GM19452 (cell line): Measurements from ENCODE around the gene RFX7.
A peak's percentile ranks its signal among the peaks of the same experiment; 100 is the strongest.

Source experiments
- ATAC-seq: cut with Tn5 transposase; IDR thresholded peaks from one replicate; pipeline ENCODE4 v1.9.1; 2021; ENCODE audit not compliant: unreplicated experiment

The RFX7 gene

DNA sequence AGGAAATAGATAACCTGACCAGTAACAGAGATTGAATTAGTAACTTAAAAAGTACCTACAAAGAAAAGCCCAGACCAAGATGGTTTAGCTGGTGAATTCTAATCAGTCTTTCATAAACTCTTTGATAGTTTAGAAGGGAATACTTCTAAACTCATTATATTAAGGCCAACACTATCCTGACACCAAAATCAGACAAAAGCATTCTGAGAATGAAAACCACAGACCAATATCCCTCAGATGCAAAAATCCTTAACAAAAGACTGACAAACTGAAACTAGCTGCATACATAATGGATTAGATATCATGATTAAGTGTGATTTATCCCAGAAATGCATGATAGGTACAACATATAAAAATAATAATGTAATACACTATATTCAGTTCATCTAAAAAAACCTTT, 115.6 kb downstream of the RFX7 start:
- ATAC-seq = no peak

DNA sequence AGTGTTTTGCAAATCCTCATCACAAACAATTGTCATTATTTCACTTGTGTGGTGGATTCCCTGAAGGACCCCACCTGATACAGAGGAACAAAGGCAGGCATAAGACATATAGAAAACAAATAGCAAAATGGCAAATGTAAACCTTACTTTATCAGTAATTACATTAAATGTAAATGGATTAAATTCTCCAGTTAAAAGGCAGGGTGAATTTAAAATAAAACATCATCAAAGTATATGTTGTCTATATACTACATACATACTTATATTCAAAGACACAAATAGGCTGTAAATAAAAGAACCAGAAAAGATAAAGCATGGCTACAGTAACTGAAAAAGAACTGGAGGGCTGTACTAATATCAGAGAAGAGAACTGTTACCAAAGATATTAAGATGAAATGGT, 117.3 kb downstream of the RFX7 start:
- no peak for ATAC-seq

- no peak for ATAC-seq
Observed at GRCh38 chr15:56124391-56124790, 119.3 kb downstream of the RFX7 start.

DNA sequence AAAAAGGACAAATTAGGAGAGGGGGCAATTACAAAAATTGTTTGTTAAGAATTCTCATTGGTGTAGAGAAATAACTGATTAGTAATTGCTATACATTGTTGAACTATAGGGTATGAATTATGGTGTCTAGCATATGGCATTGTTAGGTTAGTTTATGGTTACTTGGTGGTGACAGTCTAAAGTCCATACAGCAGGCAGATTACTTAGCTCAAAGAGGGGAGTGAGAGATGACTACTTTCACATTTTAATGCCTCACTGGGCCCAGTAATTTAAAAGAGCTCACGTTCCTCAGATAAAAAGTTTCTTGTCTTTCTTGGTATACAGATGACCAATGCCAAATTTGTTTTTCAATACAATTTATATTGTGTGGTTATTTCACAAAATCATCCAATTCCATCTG, 137.8 kb downstream of the RFX7 start:
- ATAC-seq = no peak

DNA sequence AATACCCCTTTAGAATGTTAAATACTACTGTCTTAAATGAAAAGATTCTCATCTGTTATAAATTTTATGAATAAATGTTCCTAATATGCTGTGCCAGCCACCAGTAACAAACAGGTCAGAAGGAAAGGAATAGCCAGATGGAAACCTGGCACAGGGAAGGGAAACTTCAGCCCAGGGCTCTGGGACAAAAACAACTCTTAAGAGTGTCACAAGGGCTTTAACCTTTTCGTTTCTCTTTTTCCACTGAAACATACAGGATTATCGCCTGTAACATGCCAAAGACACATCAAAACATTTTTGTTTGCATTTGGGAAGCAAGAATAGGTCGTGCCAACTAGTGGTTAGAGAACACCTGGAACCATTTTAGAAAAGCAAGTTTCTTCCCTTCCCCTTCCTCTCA, 141.2 kb downstream of the RFX7 start:
- no peak for ATAC-seq

DNA sequence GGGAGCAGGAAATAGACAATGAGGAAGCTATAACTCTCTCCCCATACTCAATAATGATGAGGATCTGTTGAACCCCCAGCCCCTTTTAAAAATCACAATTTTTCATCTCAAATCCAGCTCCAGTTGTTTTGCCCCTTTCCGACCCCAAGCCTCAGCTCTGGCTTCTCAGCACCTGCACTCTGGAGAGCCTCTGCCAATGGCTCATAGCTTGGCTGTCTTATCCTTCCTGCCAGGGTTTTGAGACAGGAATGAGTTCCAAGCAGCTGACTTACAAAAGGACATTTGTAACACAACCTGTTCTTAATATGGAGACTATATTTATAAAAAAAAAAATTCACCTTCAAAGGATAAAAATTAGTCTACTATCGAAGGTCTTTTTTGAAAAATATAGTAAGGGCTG, 144.4 kb downstream of the RFX7 start:
- ATAC-seq = no peak

DNA sequence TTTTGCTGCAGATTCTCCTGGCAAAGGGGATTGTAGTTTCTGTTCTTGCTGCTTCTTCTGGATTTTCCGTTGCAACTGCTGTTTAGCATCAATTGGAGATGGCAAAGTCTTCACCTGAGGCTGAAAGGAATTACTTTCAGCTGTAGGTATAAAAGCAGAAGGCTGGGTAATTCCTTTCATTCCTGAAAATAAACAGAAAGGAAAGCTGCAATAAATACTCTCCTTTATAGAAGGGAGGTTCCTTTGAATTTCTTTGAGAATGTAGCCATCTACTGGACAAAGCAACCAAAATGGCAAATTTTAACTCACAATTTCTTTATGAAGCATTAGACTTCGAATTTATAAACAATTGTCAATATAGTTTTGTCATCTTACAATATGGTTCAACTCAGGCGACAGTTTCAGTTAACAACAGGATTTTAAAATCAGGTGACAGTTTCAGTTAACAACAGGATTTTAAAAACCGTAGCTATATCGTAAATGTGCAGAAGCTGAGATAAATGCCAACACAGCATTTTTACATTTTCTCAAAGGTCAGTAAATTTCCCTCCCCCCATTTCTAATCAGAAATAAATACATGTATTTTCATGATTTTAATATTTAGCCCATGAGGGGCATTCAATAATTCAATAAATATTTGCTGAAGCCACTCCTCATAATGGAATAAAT, 145.3 kb downstream of the RFX7 start:
- no peak for ATAC-seq

GRCh38 chr15:56095406-56095805, 148.3 kb downstream of the RFX7 start:
- ATAC-seq = no peak

DNA sequence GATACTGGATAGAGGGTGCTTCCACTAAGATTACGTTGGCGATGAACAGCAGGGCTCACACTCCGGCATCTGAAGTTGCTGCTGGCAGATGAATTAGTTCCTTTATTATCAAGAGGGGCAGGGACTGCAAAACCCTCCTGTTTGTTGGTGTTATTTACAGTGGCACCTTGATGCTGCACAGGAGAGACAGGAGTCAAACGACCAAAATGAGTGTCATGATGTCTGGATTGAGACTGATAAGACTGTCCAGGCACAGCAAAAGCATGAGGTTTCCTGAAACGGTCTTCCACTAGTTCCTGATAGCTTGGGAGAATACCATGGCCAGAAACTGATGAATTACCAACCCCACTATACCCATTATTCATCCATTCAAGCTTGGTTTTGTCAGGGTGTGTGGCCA, 149.5 kb downstream of the RFX7 start:
- ATAC-seq = no peak

GRCh38 chr15:56088389-56088788, 155.3 kb downstream of the RFX7 start:
- no peak for ATAC-seq

DNA sequence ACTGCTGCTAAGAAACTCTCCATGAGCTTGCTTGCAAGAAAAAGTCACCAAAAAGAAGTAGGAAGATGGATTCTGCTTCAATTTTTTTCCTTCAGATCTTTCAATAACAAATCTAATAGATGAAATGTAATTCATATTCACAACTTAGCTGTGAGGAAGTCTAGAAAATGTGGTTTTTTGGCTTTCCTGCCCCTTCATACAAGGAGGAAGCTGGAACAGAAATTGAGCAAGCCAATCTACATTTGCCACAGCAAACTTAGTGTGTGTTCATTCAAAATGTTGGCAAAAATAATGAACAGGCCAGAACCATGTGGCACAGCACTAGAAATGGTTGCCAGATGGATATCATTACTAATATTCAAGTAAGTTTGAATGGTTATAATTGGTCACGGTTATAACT, 157.1 kb downstream of the RFX7 start:
- ATAC-seq = no peak

GRCh38 chr15:56082263-56082761, 161.4 kb downstream of the RFX7 start:
- ATAC-seq = no peak

GRCh38 chr15:56077081-56077480, 166.6 kb downstream of the RFX7 start:
- ATAC-seq = no peak

- no peak for ATAC-seq
Observed at GRCh38 chr15:56076640-56077039, 167.0 kb downstream of the RFX7 start.

DNA sequence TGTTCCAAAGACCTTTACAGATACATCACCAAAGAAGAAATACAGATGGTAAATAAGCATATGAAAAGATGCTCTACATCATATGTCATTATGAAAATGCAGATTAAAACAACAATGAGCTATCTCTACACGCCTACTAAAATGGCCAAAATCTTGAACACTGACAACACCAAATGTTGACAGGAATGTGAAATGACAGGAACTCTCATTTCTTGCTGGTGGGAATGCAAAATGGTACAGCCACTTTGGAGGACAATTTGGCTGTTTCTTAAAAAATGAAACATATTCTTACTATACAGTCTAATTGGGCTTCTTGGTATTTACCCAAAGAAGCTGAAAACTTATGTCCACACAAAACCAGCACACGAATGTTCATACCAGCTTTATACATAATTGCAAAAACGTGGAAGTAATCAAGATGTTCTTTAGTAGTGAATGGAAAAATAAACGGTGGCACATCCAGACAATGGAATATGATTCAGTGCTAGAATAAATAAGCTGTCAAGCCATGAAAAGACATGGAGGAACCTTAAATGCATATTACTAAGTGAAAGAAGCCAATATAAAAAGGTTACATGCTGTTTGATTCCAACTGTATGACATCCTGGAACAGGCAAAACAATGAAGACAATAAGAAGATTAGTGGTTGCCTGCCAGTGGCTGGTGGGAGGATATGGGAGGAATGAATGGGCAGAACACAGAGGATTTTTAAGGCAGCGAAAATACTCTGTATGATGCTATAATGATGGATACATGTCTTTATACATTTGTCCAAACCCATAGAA, 169.0 kb downstream of the RFX7 start:
- no peak for ATAC-seq

DNA sequence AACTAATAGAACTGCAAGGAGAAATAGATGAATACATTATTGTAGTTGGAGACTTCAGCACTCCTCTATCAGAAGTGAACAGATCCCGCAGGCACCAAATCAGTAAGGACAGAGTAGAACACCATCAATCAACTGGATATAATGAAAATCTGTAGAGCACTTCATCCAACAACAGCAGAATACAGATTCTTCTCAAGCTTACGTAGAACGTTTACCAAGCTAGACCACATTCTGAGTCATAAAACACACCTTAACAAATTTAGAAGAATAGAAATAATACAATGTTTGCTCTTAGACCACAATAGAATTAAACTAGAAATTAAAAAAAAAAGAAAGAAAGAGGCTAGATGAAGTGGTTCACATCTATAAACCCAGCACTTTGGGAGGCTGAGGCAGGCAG, 179.5 kb downstream of the RFX7 start:
- ATAC-seq = no peak

DNA sequence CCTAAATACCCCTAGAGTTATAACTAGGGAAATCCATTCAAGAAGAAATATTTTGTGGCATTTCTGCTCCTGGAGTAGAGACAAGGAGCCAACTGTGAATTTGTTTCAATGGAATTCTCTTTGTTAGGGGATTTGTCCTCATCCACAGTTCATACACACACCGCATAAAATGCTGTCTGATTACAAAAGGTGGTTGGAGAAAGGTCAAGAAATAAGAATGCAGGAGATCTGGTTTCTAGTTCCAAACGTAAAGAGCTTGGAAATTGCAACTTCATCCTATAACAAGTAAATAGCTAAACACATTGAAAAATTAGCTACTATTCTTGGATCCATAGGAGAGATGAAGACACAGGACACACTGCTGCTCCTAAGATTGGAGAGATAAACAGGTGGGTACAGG, 184.0 kb downstream of the RFX7 start:
- no peak for ATAC-seq

DNA sequence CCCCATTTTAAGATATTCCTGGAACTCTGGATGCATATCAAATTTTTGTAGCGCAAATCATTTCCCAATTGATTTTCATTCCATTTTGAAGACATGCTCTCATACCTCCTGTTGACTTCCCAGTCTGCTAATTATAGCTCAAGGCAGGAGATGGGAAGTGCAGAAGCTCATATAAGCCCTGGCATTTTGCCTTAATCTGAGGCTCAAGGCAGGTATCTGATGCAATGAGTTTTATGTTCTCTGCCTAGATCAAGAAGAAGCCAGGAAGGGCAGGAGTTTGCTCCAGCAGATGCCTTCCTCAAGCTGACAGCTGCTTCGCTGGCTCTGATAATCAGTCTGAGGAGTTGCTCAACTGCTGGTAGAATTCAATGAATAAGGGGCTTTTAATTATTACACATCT, 184.7 kb downstream of the RFX7 start:
- ATAC-seq = no peak

DNA sequence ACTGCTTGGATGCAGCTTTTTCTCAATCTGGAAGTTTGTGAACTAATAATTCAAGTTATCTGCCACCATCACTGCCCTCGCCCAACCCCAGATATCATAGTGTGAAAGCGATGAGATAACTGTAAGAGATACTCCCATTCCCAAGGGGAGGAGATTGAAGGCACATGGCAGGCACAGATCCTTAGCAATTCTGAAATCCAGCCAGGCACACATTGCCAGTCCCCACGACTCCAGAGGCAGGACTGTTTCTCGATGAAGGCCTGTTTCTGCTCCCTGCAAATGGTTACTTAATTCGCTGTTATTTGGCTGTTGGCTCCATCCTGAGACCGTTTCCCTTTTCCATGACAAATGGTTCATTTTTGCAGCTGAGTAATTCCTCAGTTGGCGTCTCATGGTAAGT, 187.1 kb downstream of the RFX7 start:
- ATAC-seq = no peak

DNA sequence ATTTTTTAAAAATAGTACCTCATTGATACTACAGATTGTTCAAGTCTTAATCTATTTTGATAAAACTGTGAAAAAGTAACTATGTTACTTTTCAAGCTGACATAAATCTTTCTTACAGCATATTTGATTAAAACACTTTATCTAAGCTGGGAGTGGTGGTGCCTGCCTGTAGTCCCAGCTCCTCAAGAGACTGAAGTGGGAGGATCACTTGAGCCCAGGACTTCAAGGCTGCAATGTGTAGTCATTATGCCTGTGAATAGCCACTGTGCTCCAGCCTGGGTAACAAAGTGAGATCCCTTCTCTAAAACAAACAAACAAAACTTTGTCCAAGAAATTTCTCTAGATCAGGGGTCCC, 190.7 kb downstream of the RFX7 start:
- ATAC-seq = no peak

GRCh38 chr15:56052395-56053045, 191.2 kb downstream of the RFX7 start:
- peak; percentile 69 for ATAC-seq

DNA sequence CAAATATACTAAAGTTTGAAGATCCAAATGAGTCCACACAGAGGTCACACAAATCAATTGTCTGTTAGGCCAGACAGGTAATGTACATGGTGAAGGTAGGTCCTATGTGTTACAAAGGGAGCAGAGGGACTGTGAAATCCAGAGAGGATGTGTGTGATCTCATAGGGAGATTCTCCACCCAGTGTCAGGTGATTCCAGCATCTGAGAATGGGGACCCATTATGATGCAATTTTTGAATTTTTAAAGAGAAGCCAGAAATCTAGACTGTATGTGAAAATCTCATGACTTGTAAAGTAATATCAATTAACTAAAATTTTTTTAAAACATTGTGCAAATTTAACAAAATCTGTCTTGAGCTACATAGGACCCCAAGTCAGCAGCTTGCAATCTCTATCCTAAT, 192.0 kb downstream of the RFX7 start:
- ATAC-seq = no peak
